Stimulated activated CD4-positive, alpha-beta T cell treated with anti-CD3 and anti-CD28 coated beads, Interleukin-12 subunit alpha, Interleukin-12 subunit beta, amount 100 ng/mL, for 4 hours (primary cell): Measurements from ENCODE around the gene DNAJB12.

Experiments used
- DNase-seq: peaks from one replicate; pipeline ENCODE4 v3.0.0-alpha.2; 2020

The DNAJB12 gene

GRCh38 chr10:72283131-72283530 is 71.6 kb downstream of the DNAJB12 start:
- DNase-seq, result no peak
